ENCODE measurements around the gene SPINT3.
"Not testable (repeated sequence)": the region's sequence is repeated elsewhere in the genome, so short reads cannot be mapped to it uniquely, and the experiment has no call there.

SPINT3 gene

GRCh38 chr20:45479822-45480221 lies 35.6 kb downstream of the SPINT3 start:
- ATAC-seq = no peak
- TF ChIP-seq ARNTL (CRISPR knock-in tag; IDR thresholded peaks at IDR 0.05; ENCODE audit: borderline replicate concordance, low read depth) (no peak), POU6F1 (CRISPR knock-in tag; IDR thresholded peaks at IDR 0.05; ENCODE audit: borderline replicate concordance, low read depth) (no peak), OSR1 (CRISPR knock-in tag; IDR thresholded peaks at IDR 0.05) (no peak), ZC3H10 (CRISPR knock-in tag; IDR thresholded peaks at IDR 0.05) (no peak), BACH2 (CRISPR knock-in tag; IDR thresholded peaks at IDR 0.05; ENCODE audit: borderline replicate concordance) (no peak), CREB5 (CRISPR knock-in tag; IDR thresholded peaks at IDR 0.05; ENCODE audit: low read depth) (no peak), CSDC2 (CRISPR knock-in tag; IDR thresholded peaks at IDR 0.05) (no peak), TSHZ2 (CRISPR knock-in tag; IDR thresholded peaks at IDR 0.05) (no peak), ISL1 (CRISPR knock-in tag; IDR thresholded peaks at IDR 0.05) (no peak), ZFP30 (CRISPR knock-in tag; IDR thresholded peaks at IDR 0.05) (no peak), RARB (CRISPR knock-in tag; IDR thresholded peaks at IDR 0.05) (no peak), TCF4 (CRISPR knock-in tag; IDR thresholded peaks at IDR 0.05; ENCODE audit: borderline replicate concordance) (no peak)

- ATAC-seq = not testable (repeated sequence)
Observed at GRCh38 chr20:45477530-45478148, 37.8 kb downstream of the SPINT3 start.

GRCh38 chr20:45472286-45472685 lies 43.1 kb downstream of the SPINT3 start:
- not testable (repeated sequence) for ATAC-seq
- peak; percentile 79 for TF ChIP-seq ZNF8 (CRISPR knock-in tag; IDR thresholded peaks at IDR 0.05)

GRCh38 chr20:45470937-45471336 lies 44.5 kb downstream of the SPINT3 start:
- TF ChIP-seq ZNF70 (CRISPR knock-in tag; IDR thresholded peaks at IDR 0.05) (no peak), ARNTL (CRISPR knock-in tag; IDR thresholded peaks at IDR 0.05; ENCODE audit: borderline replicate concordance, low read depth) (no peak), GLIS3 (CRISPR knock-in tag; IDR thresholded peaks at IDR 0.05) (no peak), ISL1 (CRISPR knock-in tag; IDR thresholded peaks at IDR 0.05) (no peak), BACH2 (CRISPR knock-in tag; IDR thresholded peaks at IDR 0.05; ENCODE audit: borderline replicate concordance) (no peak)
- ATAC-seq = peak; percentile 47

GRCh38 chr20:45470262-45470931 lies 45.0 kb downstream of the SPINT3 start:
- no peak for TF ChIP-seq TSHZ2 (CRISPR knock-in tag; IDR thresholded peaks at IDR 0.05)
- no peak for TF ChIP-seq SNAI2 (CRISPR knock-in tag; IDR thresholded peaks at IDR 0.05)
- no peak for TF ChIP-seq POU6F1 (CRISPR knock-in tag; IDR thresholded peaks at IDR 0.05; ENCODE audit: borderline replicate concordance, low read depth)
- TF ChIP-seq ZFP3 (CRISPR knock-in tag; IDR thresholded peaks at IDR 0.05) = no peak
- TF ChIP-seq RARB (CRISPR knock-in tag; IDR thresholded peaks at IDR 0.05) = no peak
- TF ChIP-seq TCF4 (CRISPR knock-in tag; IDR thresholded peaks at IDR 0.05; ENCODE audit: borderline replicate concordance) = no peak
- TF ChIP-seq ZC3H10 (CRISPR knock-in tag; IDR thresholded peaks at IDR 0.05) = no peak
- no peak for TF ChIP-seq CSDC2 (CRISPR knock-in tag; IDR thresholded peaks at IDR 0.05)
- peak; percentile 89 for ATAC-seq

All from SK-N-SH treated with all-trans-retinoic acid at 6 μM for 48 hours (cell line).